ENCODE measurements around the gene PLCB3.

PLCB3 gene

DNA sequence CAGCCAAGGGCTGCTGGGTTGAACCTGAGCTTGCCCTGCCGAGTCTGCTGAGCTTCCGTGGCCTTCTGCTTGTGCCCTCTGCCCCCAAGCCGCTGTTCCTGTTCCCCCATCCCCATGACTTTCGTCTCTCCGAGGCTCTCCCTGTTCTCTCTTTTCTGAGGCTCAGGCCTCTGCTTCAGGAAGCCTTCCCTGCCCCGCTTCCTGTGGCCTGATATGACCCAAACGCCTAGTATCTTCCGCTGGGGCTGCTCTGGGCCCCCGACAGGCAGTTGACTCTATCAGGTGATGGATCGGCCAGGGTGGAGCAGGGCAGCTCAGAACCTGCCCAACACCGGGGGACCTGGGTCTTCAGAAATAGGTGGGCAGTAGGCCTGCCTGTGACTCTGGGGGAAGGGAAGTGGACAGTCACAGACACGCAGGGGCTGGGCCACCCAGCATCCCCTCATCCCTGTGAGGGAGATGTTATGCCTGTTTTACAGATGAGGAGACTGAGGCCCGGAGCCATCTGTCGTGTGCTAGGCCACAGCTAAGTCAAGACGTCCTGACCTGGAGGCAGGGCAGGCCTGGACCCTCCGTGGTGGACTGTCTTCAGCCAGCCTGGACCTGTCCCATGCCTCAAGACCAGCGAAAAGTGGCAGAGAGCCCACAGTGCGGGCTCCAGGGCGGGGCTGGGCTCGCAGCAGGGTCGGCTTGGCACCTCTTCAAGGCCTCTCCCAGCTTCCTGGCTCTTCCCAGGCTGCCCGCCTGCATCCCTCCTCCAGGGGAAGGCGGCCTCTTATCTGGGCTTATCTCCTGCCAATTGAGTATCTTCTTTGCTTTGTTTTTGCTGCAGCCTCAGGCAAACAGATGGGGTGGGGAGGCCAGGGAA is 16.9 kb downstream of the PLCB3 start:
- Histone ChIP-seq H4K20me1 (ENCODE audit: insufficient read depth, low read length) (no peaks in the 10 kb centered on the region), H3K4me1 (ENCODE audit: low read length) (peaks cover 20% of the 10 kb centered on the region), H3K9me3 (ENCODE audit: insufficient read depth, low read length) (no peaks in the 10 kb centered on the region), H3K79me2 (ENCODE audit: low read length) (peaks cover 17% of the 10 kb centered on the region), H3K4me3 (ENCODE audit: low read length) (peak overlapping the region; percentile 88), H3K27me3 (ENCODE audit: low read depth, low read length) (no peaks in the 10 kb centered on the region), H3K4me2 (ENCODE audit: low read length) (peak overlapping the region; percentile 97), H3K27ac (ENCODE audit: low read length) (peak overlapping the region; percentile 85), H2AFZ (ENCODE audit: low read depth, low read length) (no peak overlapping the region), H3K9ac (ENCODE audit: low read length) (peak overlapping the region; percentile 89), H3K36me3 (replicated peaks; ENCODE audit: low read depth, low read length) (peaks cover 14% of the 10 kb centered on the region)
- TF ChIP-seq, protein P1, sequence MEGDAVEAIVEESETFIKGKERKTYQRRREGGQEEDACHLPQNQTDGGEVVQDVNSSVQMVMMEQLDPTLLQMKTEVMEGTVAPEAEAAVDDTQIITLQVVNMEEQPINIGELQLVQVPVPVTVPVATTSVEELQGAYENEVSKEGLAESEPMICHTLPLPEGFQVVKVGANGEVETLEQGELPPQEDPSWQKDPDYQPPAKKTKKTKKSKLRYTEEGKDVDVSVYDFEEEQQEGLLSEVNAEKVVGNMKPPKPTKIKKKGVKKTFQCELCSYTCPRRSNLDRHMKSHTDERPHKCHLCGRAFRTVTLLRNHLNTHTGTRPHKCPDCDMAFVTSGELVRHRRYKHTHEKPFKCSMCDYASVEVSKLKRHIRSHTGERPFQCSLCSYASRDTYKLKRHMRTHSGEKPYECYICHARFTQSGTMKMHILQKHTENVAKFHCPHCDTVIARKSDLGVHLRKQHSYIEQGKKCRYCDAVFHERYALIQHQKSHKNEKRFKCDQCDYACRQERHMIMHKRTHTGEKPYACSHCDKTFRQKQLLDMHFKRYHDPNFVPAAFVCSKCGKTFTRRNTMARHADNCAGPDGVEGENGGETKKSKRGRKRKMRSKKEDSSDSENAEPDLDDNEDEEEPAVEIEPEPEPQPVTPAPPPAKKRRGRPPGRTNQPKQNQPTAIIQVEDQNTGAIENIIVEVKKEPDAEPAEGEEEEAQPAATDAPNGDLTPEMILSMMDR (IDR thresholded peaks at IDR 0.05; ENCODE audit: low read depth, low read length) = no peak
- no peak for TF ChIP-seq EZH2phosphoT487 (IDR thresholded peaks at IDR 0.05; ENCODE audit: low read depth)

DNA sequence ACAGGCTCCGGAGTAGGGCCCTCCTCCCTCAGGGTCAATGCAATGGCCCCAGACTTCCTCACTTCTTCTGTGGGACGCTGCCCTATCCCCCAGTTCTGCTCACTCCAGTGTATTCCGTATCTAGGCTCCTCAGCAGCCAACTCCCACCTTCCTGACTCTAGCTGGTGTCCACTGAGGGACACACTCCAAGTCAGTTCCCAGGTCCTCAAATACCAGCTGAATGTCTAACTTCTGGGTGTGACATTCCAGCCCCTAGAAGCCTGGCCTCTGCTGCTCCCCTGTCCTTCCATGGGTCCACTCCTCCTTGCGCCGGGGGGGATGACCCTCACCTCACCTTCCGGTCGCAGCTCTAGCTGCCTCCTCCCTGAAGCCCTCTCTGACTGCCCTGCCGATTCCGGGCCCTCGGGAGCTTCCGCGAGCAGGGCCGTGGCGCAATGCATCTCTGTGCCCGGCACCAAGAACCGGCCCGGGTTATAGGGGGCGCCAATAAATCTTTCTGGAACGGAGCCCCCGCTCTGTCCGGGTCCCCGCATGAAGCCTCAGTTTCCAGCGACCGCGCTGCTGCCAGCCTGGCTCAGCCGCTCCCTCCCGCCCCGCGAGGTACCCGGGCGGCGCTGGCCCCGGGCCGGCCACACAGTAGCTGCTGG is 17.7 kb downstream of the PLCB3 start:
- peaks cover 20% of the 10 kb centered on the region for H3K4me1 ChIP-seq (ENCODE audit: low read length)
- H4K20me1 ChIP-seq (ENCODE audit: insufficient read depth, low read length) = no peaks in the 10 kb centered on the region
- no peaks in the 10 kb centered on the region for H3K9me3 ChIP-seq (ENCODE audit: insufficient read depth, low read length)
- peak overlapping the region; percentile 88 for H3K4me3 ChIP-seq (ENCODE audit: low read length)
- H3K27ac ChIP-seq (ENCODE audit: low read length) = peak overlapping the region; percentile 85
- peaks cover 9% of the 10 kb centered on the region for H3K36me3 ChIP-seq (replicated peaks; ENCODE audit: low read depth, low read length)
- no peak for TF ChIP-seq EZH2phosphoT487 (IDR thresholded peaks at IDR 0.05; ENCODE audit: low read depth)
- TF ChIP-seq, protein P1 (IDR thresholded peaks at IDR 0.05; ENCODE audit: low read depth, low read length) = 0 out of 2 replicates have a peak, but pooled peaks have one; percentile 27
- H3K9ac ChIP-seq (ENCODE audit: low read length) = peak overlapping the region; percentile 89
- peak overlapping the region; percentile 64; the same call in 1 of the 2 replicates for H2AFZ ChIP-seq (ENCODE audit: low read depth, low read length)
- H3K27me3 ChIP-seq (ENCODE audit: low read depth, low read length) = no peaks in the 10 kb centered on the region
- peaks cover 17% of the 10 kb centered on the region for H3K79me2 ChIP-seq (ENCODE audit: low read length)
- H3K4me2 ChIP-seq (ENCODE audit: low read length) = peak overlapping the region; percentile 97

DNA sequence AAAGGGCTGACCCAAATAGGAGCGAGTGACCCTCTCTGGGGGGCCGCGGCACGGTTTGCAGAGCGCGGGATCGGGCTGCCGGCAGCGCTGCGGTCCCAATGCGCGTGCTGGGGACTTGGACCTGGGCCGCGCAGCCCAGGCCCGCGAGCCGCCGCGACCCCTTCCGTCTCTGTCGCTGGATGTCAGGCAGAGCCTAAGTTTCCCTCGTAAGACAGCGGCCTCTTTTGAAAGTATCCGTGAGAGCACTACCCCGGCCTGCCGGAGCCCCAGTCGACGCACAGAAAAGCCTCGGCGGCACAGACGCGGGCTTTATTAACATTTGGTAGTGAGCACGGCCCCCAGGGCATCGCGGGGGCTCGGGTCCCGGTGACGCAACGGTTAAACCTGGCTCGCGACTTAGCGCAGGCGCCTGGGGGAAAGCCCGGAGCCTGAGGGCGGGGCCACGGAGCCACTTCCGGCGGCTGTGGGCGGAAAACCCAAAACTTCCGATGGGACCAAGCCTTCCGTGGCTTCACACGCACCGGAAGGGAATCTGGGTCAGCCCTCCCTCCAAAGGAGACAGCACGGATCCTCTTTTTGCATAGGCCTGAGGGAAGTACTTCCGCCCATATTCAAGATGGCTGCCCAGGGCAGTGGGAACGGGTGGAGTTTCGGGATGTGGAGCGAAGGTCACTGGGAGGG is 18.4 kb downstream of the PLCB3 start:
- peak overlapping the region; percentile 85 for H3K27ac ChIP-seq (ENCODE audit: low read length)
- peaks cover 9% of the 10 kb centered on the region for H3K36me3 ChIP-seq (replicated peaks; ENCODE audit: low read depth, low read length)

More for the DNA sequence above, 18.4 kb downstream of the PLCB3 start:
- Histone ChIP-seq H3K4me1 (ENCODE audit: low read length) (peaks cover 20% of the 10 kb centered on the region), H3K9ac (ENCODE audit: low read length) (peak overlapping the region; percentile 89), H2AFZ (ENCODE audit: low read depth, low read length) (peak overlapping the region; percentile 64), H3K79me2 (ENCODE audit: low read length) (peaks cover 17% of the 10 kb centered on the region), H3K27me3 (ENCODE audit: low read depth, low read length) (no peaks in the 10 kb centered on the region), H4K20me1 (ENCODE audit: insufficient read depth, low read length) (no peaks in the 10 kb centered on the region), H3K4me3 (ENCODE audit: low read length) (peak overlapping the region; percentile 88), H3K4me2 (ENCODE audit: low read length) (peak overlapping the region; percentile 97), H3K9me3 (ENCODE audit: insufficient read depth, low read length) (no peaks in the 10 kb centered on the region)
- TF ChIP-seq EZH2phosphoT487 (IDR thresholded peaks at IDR 0.05; ENCODE audit: low read depth) = no peak
- TF ChIP-seq, protein P1 (IDR thresholded peaks at IDR 0.05; ENCODE audit: low read depth, low read length) = 0 out of 2 replicates have a peak, but pooled peaks have one; percentile 8

Measured in OCI-LY3 (cell line).